HG03097 (cell line): ENCODE results near the gene RNF182.
"Not testable (repeated sequence)": the region's sequence is repeated elsewhere in the genome, so short reads cannot be mapped to it uniquely, and the experiment has no call there.

Experiments used
- ATAC-seq: cut with Tn5 transposase; IDR thresholded peaks from one replicate; pipeline ENCODE4 v1.9.1; 2021; ENCODE audit not compliant: unreplicated experiment, low FRiP score

Gene RNF182

GRCh38 chr6:13924949-13925881 is at the start of gene RNF182:
Gene RNF182 (plus strand): TSS chr6:13924952. CDS start chr6:13977120, 52,168 bp downstream.
- ATAC-seq, result no peak

- no peak for ATAC-seq
Measured at GRCh38 chr6:13877051-13877450, 47.7 kb upstream of the RNF182 start.

- not testable (repeated sequence) for ATAC-seq
Measured at GRCh38 chr6:13880061-13880663, 44.6 kb upstream of the RNF182 start.

- ATAC-seq, result no peak
Measured at GRCh38 chr6:13881621-13882165, 43.1 kb upstream of the RNF182 start.

GRCh38 chr6:13883966-13884365 is 40.8 kb upstream of the RNF182 start:
- no peak for ATAC-seq

- ATAC-seq, result no peak
Measured at GRCh38 chr6:13884397-13884796, 40.4 kb upstream of the RNF182 start.

GRCh38 chr6:13885601-13886000 is 39.2 kb upstream of the RNF182 start:
- ATAC-seq, result no peak

GRCh38 chr6:13886949-13887348 is 37.8 kb upstream of the RNF182 start:
- ATAC-seq, result no peak

GRCh38 chr6:13892017-13892645 is 32.6 kb upstream of the RNF182 start:
- no peak for ATAC-seq

- ATAC-seq, result no peak
Measured at GRCh38 chr6:13902922-13903321, 21.8 kb upstream of the RNF182 start.

GRCh38 chr6:13903364-13903763 is 21.4 kb upstream of the RNF182 start:
- ATAC-seq, result no peak

GRCh38 chr6:13907001-13907350 is 17.8 kb upstream of the RNF182 start:
- ATAC-seq, result no peak

- no peak for ATAC-seq
Measured at GRCh38 chr6:13907614-13908215, 17.0 kb upstream of the RNF182 start.

- ATAC-seq, result no peak
Measured at GRCh38 chr6:13908955-13909381, 15.8 kb upstream of the RNF182 start.

GRCh38 chr6:13910443-13910842 is 14.3 kb upstream of the RNF182 start:
- ATAC-seq, result no peak

- no peak for ATAC-seq
Measured at GRCh38 chr6:13911337-13911736, 13.4 kb upstream of the RNF182 start.

- no peak for ATAC-seq
Measured at GRCh38 chr6:13913226-13914001, 11.3 kb upstream of the RNF182 start.

GRCh38 chr6:13914351-13914750 is 10.4 kb upstream of the RNF182 start:
- no peak for ATAC-seq

- no peak for ATAC-seq
Measured at GRCh38 chr6:13915561-13916229, 9.1 kb upstream of the RNF182 start.
